KBM-7 (cell line): Measurements from ENCODE around the gene ZNF544.
"Not testable (repeated sequence)": the region's sequence is repeated elsewhere in the genome, so short reads cannot be mapped to it uniquely, and the experiment has no call there.

Experiments
- DNase-seq: peaks from one replicate; pipeline ENCODE4 v3.0.0-alpha.2; 2015
- in situ Hi-C: fragments of 300-500 bp; cut with MboI; formaldehyde crosslinking; loops from 2 replicates; pipeline ENCODE4 v1.14.3; 2020; ENCODE audit warnings: low sequenced_read_pairs, low pct_unique_long_range_greater_than_20kb, mixed read lengths

ZNF544 gene

GRCh38 chr19:58294743-58295374 lies 66.1 kb downstream of the ZNF544 start:
- DNase-seq, result no peak
- in situ Hi-C loops, result no loop called here

- in situ Hi-C loops, result no loop called here
- DNase-seq, result no peak
Measured at GRCh38 chr19:58296104-58296503, 67.4 kb downstream of the ZNF544 start.

- no peak for DNase-seq
- in situ Hi-C loops, result no loop called here
Measured at GRCh38 chr19:58300620-58301019, 71.9 kb downstream of the ZNF544 start.

- DNase-seq, result no peak
- in situ Hi-C loops, result no loop called here
Measured at GRCh38 chr19:58304255-58304654, 75.5 kb downstream of the ZNF544 start.

GRCh38 chr19:58304748-58305064 lies 76.0 kb downstream of the ZNF544 start:
- in situ Hi-C loops, result no loop called here
- DNase-seq, result no peak

- peak; percentile 97 for DNase-seq
- in situ Hi-C loops, result no loop called here
Measured at GRCh38 chr19:58305065-58305931, 76.6 kb downstream of the ZNF544 start, which contains the start of gene ERVK3-1. TSS of gene ERVK3-1 (plus strand) at chr19:58305377. CDS start at chr19:58312169, 6,792 bp downstream.

- in situ Hi-C loops, result no loop called here
- no peak for DNase-seq
Measured at GRCh38 chr19:58305932-58306323, 77.2 kb downstream of the ZNF544 start.

GRCh38 chr19:58307736-58308135 lies 79.0 kb downstream of the ZNF544 start:
- in situ Hi-C loops, result no loop called here
- no peak for DNase-seq

- in situ Hi-C loops, DNase-seq: not testable (repeated sequence)
Measured at GRCh38 chr19:58310685-58311084, 82.0 kb downstream of the ZNF544 start.

GRCh38 chr19:58311345-58311865 lies 82.7 kb downstream of the ZNF544 start:
- in situ Hi-C loops, result no loop called here
- DNase-seq, result no peak
